ENCODE measurements around the gene TBCD. TPM values are rescaled to one million over a fixed set of nuclear protein-coding genes. Genes with fewer than 3 reads are reported as not detected.
A peak's percentile ranks its signal among the peaks of the same experiment; 100 is the strongest.

Gene TBCD
- total RNA-seq, 1 donor from 2014 or later: 118 TPM

DNA sequence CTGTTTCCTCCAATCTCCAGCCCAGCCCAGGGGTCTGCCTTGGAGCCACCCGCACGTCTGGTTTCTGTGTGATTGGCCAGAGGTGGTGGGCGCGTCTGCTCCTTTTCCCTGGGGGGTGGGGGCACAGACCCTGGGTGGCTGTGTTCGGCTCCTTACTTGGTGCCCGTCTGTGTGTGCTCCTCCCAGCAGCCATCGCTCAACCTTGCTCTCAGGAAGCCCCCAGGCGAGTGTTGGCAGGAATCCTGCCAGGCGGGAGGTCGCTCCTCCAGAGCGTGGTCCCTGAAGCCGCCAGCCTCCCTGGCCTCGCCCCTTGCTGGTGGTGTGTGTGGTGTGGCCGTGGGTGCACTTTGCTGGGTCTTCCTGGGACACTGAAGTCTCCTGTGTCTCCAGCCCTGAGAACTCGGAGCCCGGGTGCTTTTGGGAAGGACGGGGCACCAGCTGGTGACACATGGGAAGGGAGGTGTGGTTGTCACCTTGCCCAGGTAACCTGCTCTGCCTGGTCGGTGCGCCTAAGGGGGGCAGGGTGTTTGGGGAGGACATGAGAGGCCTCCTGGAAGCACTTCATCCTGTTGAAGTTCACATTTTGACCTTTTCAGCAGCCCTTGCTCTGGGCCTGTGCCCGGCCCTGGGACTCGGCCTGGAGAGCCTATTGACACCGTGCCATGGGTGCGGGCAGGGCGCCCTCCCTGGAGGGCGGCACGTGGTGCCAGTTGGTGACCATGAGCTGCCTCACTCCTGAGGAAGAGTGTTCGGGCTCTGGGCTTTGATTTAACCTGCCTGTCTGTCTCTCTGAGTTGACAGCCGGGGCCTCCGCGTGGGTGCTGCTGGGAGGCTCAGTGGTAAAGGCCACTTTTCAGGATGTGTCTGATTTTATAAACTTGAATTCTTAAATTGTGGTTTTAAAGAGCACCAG lies 137.0 kb downstream of the TBCD start:
- no peak for DNase-seq
- H3K4me1 Mint-ChIP-seq (ENCODE audit: low read depth, unreplicated experiment): peaks cover 50% of the 10 kb centered on the region
- H3K9me3 Mint-ChIP-seq (ENCODE audit: unreplicated experiment): peaks cover 13% of the 10 kb centered on the region
- H3K36me3 Mint-ChIP-seq (ENCODE audit: unreplicated experiment): peaks cover 8% of the 10 kb centered on the region
- no peak overlapping the region for H3K4me3 Mint-ChIP-seq (ENCODE audit: unreplicated experiment)
- H3K27me3 Mint-ChIP-seq (ENCODE audit: unreplicated experiment): peaks cover 17% of the 10 kb centered on the region
- H3K27ac Mint-ChIP-seq (ENCODE audit: unreplicated experiment): no peak overlapping the region
- TF ChIP-seq, protein P1, sequence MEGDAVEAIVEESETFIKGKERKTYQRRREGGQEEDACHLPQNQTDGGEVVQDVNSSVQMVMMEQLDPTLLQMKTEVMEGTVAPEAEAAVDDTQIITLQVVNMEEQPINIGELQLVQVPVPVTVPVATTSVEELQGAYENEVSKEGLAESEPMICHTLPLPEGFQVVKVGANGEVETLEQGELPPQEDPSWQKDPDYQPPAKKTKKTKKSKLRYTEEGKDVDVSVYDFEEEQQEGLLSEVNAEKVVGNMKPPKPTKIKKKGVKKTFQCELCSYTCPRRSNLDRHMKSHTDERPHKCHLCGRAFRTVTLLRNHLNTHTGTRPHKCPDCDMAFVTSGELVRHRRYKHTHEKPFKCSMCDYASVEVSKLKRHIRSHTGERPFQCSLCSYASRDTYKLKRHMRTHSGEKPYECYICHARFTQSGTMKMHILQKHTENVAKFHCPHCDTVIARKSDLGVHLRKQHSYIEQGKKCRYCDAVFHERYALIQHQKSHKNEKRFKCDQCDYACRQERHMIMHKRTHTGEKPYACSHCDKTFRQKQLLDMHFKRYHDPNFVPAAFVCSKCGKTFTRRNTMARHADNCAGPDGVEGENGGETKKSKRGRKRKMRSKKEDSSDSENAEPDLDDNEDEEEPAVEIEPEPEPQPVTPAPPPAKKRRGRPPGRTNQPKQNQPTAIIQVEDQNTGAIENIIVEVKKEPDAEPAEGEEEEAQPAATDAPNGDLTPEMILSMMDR (IDR thresholded peaks at IDR 0.05; ENCODE audit: partially characterized antibody, unreplicated experiment): no peak

GRCh38 chr17:82889496-82890338 lies 137.9 kb downstream of the TBCD start:
- Mint-ChIP-seq H3K36me3 (ENCODE audit: unreplicated experiment) (peaks cover 8% of the 10 kb centered on the region), H3K4me3 (ENCODE audit: unreplicated experiment) (no peak overlapping the region), H3K27me3 (ENCODE audit: unreplicated experiment) (peaks cover 13% of the 10 kb centered on the region), H3K9me3 (ENCODE audit: unreplicated experiment) (peaks cover 11% of the 10 kb centered on the region), H3K27ac (ENCODE audit: unreplicated experiment) (peak overlapping the region; percentile 56), H3K4me1 (ENCODE audit: low read depth, unreplicated experiment) (peaks cover 44% of the 10 kb centered on the region)
- TF ChIP-seq, protein P1 (IDR thresholded peaks at IDR 0.05; ENCODE audit: partially characterized antibody, unreplicated experiment): no peak
- no peak for DNase-seq

GRCh38 chr17:82890339-82890730 lies 138.5 kb downstream of the TBCD start:
- Mint-ChIP-seq H3K27ac (ENCODE audit: unreplicated experiment) (no peak overlapping the region), H3K9me3 (ENCODE audit: unreplicated experiment) (peaks cover 9% of the 10 kb centered on the region), H3K4me3 (ENCODE audit: unreplicated experiment) (no peak overlapping the region), H3K27me3 (ENCODE audit: unreplicated experiment) (peaks cover 14% of the 10 kb centered on the region), H3K4me1 (ENCODE audit: low read depth, unreplicated experiment) (peaks cover 38% of the 10 kb centered on the region), H3K36me3 (ENCODE audit: unreplicated experiment) (peaks cover 8% of the 10 kb centered on the region)
- no peak for DNase-seq
- TF ChIP-seq, protein P1 (IDR thresholded peaks at IDR 0.05; ENCODE audit: partially characterized antibody, unreplicated experiment): no peak

GRCh38 chr17:82890926-82891678 lies 139.2 kb downstream of the TBCD start:
- Mint-ChIP-seq H3K4me1 (ENCODE audit: low read depth, unreplicated experiment) (peaks cover 33% of the 10 kb centered on the region), H3K4me3 (ENCODE audit: unreplicated experiment) (no peak overlapping the region), H3K36me3 (ENCODE audit: unreplicated experiment) (peaks cover 8% of the 10 kb centered on the region), H3K27me3 (ENCODE audit: unreplicated experiment) (peaks cover 15% of the 10 kb centered on the region), H3K9me3 (ENCODE audit: unreplicated experiment) (peaks cover 9% of the 10 kb centered on the region), H3K27ac (ENCODE audit: unreplicated experiment) (peak overlapping the region; percentile 3)
- TF ChIP-seq, protein P1 (IDR thresholded peaks at IDR 0.05; ENCODE audit: partially characterized antibody, unreplicated experiment): no peak
- no peak for DNase-seq

Measured in glutamatergic neuron (in vitro differentiated cells).